Thyroid gland (tissue), 4 donors: ENCODE measurements around the gene BAK1. TPM values are rescaled to one million over a fixed set of nuclear protein-coding genes. Genes with fewer than 3 reads are reported as not detected.
A peak's percentile ranks its signal among the peaks of the same experiment; 100 is the strongest.

Source experiments
- DNase-seq, 2 donors: peaks; one replicate each; pipeline ENCODE4 v3.0.0-alpha.2; 2019
- H3K27ac ChIP-seq, 3 donors: fragments of 200-600 bp; sonication (generic); 1 replicate in 2 of 3; 2 replicates in 1 of 3; pipeline ENCODE4 v1.5.1; 2016 to 2019; ENCODE audit warnings: mild to moderate bottlenecking in 1 of 3, moderate library complexity in 1 of 3
- H3K27me3 ChIP-seq: fragments of 200-600 bp; sonication (generic); one replicate; pipeline ENCODE4 v1.5.1; 2019
- H3K36me3 ChIP-seq, 2 donors: fragments of 200-600 bp; sonication (generic); one replicate each; pipeline ENCODE4 v1.5.1; 2016 to 2019
- H3K4me1 ChIP-seq, 2 donors: fragments of 200-600 bp; sonication (generic); one replicate each; pipeline ENCODE4 v1.5.1; 2017 to 2019
- H3K4me3 ChIP-seq, 3 donors: fragments of 200-600 bp; sonication (generic); replicated peaks in 1 of 3; 1 replicate in 2 of 3; 2 replicates in 1 of 3; pipeline ENCODE4 v1.5.1; 2016; ENCODE audit warnings: mild to moderate bottlenecking in 1 of 3
- H3K9me3 ChIP-seq: fragments of 200-600 bp; sonication (generic); one replicate; pipeline ENCODE4 v1.5.1; 2017
- CTCF ChIP-seq, 6 experiments: fragments of 200-600 bp in 3 of 6; fragments of 450-650 bp in 3 of 6; sonication (generic) in 3 of 6; IDR thresholded peaks; one replicate each; pipeline ENCODE4 v1.5.1; 2016 to 2019; ENCODE audit warnings: antibody characterized with exemption in 6 of 6, mild to moderate bottlenecking in 2 of 6, inconsistent platforms in 1 of 6, moderate library complexity in 1 of 6
- POLR2A ChIP-seq, 2 donors: fragments of 450-650 bp; IDR thresholded peaks; one replicate each; pipeline ENCODE4 v1.6.1; 2017; ENCODE audit warnings: antibody characterized with exemption in 2 of 2, mild to moderate bottlenecking in 2 of 2, moderate library complexity in 1 of 2
- WGBS, 2 donors: methylation state at CpG; one replicate each; pipeline ENCODE4 v1.1.5; 2017; 5-methylcytosine and 5-hydroxymethylcytosine counted together
- intact Hi-C: fragments of 100-400 bp; cut with DNase I; formaldehyde crosslinking; loops from one replicate; pipeline ENCODE4 v1.15.1; 2023
- total RNA-seq, 4 donors: library from RNA; depleted of rRNA; stranded (reverse); fragments of >200 nt; gene quantifications; one replicate each; pipeline ENCODE4 v1.2.3, GENCODE V29; 2016

Gene BAK1
- total RNA-seq, 4 donors from 2014 or later = 2.3 to 8.5 (median 4.6) TPM

- no peak overlapping the region for H3K27ac ChIP-seq
- TF ChIP-seq CTCF (IDR thresholded peaks at IDR 0.05) (no peak), POLR2A (IDR thresholded peaks at IDR 0.05) (no peak)
- H3K36me3 ChIP-seq = no peaks in the 10 kb centered on the region
- H3K4me1 ChIP-seq = peaks cover 20 to 37% of the 10 kb centered on the region in 2 donors
- no peak overlapping the region for H3K4me3 ChIP-seq
- no peaks in the 10 kb centered on the region for H3K27me3 ChIP-seq
- 82 to 87% methylated on average over 8 of the region's 8 CpGs for WGBS, 2 donors
- no peak for DNase-seq
- H3K9me3 ChIP-seq = no peaks in the 10 kb centered on the region
- intact Hi-C loops = loop anchor here (10.0 kb wide), 2 partner anchors 177 to 567 kb away; no protein-coding TSS in a partner anchor
Observed at GRCh38 chr6:33587529-33587928, 7.5 kb upstream of the BAK1 start.

GRCh38 chr6:33586108-33586640, 6.1 kb upstream of the BAK1 start:
- H3K36me3 ChIP-seq = no peaks in the 10 kb centered on the region
- intact Hi-C loops = loop anchor here (10.0 kb wide), 2 partner anchors 179 to 569 kb away; no protein-coding TSS in a partner anchor
- TF ChIP-seq CTCF (IDR thresholded peaks at IDR 0.05) (no peak), POLR2A (IDR thresholded peaks at IDR 0.05) (no peak)
- no peaks in the 10 kb centered on the region for H3K27me3 ChIP-seq
- H3K4me1 ChIP-seq = peaks cover 14 to 27% of the 10 kb centered on the region in 2 donors
- H3K27ac ChIP-seq = no peak overlapping the region
- WGBS, 2 donors = 77 to 87% methylated on average over 9 of the region's 9 CpGs
- no peaks in the 10 kb centered on the region for H3K9me3 ChIP-seq
- no peak for DNase-seq
- H3K4me3 ChIP-seq = no peak overlapping the region

- WGBS, 2 donors = 9 to 18% methylated on average over 13 of the region's 14 CpGs
- peak; percentile 81 to 82 for DNase-seq
- Histone ChIP-seq H3K4me3 (no peak overlapping the region), H3K27ac (no peak overlapping the region), H3K4me1 (peaks cover 8 to 23% of the 10 kb centered on the region in 2 donors), H3K27me3 (no peaks in the 10 kb centered on the region), H3K36me3 (no peaks in the 10 kb centered on the region), H3K9me3 (no peaks in the 10 kb centered on the region)
- intact Hi-C loops = loop anchor here (2.0 to 10.0 kb wide), 3 partner anchors 115 to 569 kb away; no protein-coding TSS in a partner anchor
- TF ChIP-seq CTCF (IDR thresholded peaks at IDR 0.05) (peak; percentile 96 to 99 (median 98)), POLR2A (IDR thresholded peaks at IDR 0.05) (no peak)
Observed at GRCh38 chr6:33585403-33586107, 5.5 kb upstream of the BAK1 start.

GRCh38 chr6:33584700-33585402, 4.8 kb upstream of the BAK1 start:
- no peak overlapping the region for H3K4me3 ChIP-seq
- intact Hi-C loops = loop anchor here (2.0 to 10.0 kb wide), 3 partner anchors 116 to 570 kb away; no protein-coding TSS in a partner anchor
- H3K27me3 ChIP-seq = no peaks in the 10 kb centered on the region
- WGBS, 2 donors = 76 to 80% methylated on average over 11 of the region's 11 CpGs
- no peaks in the 10 kb centered on the region for H3K36me3 ChIP-seq
- DNase-seq = no peak
- H3K27ac ChIP-seq = no peak overlapping the region
- no peaks in the 10 kb centered on the region for H3K9me3 ChIP-seq
- peaks cover under 1 to 19% of the 10 kb centered on the region in 2 donors for H3K4me1 ChIP-seq
- no peak for TF ChIP-seq CTCF (IDR thresholded peaks at IDR 0.05)
- TF ChIP-seq POLR2A (IDR thresholded peaks at IDR 0.05) = no peak
